ENCODE results near the gene ZNF684. TPM values are rescaled to one million over a fixed set of nuclear protein-coding genes. Genes with fewer than 3 reads are reported as not detected.

ZNF684 gene
- total and polyA plus RNA-seq, 9 of the 15 experiments (the other 6 are each of a cell fraction or from before 2014, with no cell fraction given): 4.8 to 8.8 (median 5.5) TPM

GRCh38 chr1:40593449-40594186 lies 62.2 kb downstream of the ZNF684 start:
- intact Hi-C loops (cut with micrococcal nuclease) (no loop called here), in situ Hi-C loops (cut with MboI) (no loop called here)
- no peak overlapping the region for H3K4me2 ChIP-seq (ENCODE audit: insufficient read depth, low read length)
- no peaks in the 10 kb centered on the region for H3K9me1 ChIP-seq (ENCODE audit: control insufficient read depth, insufficient read depth, low read length)
- DNase-seq (ENCODE audit: extremely low read depth in 1 of 4, low spot score in 3 of 4): peak in 1 of 4 experiments; percentile 28
- no peak overlapping the region for H3K9ac ChIP-seq (ENCODE audit: insufficient read depth in 1 of 2, low read depth in 2 of 2, low read length in 2 of 2)
- H3K9me3 ChIP-seq (replicated peaks; ENCODE audit: control insufficient read depth, insufficient read depth, low read depth, low read length): no peaks in the 10 kb centered on the region
- ATAC-seq: no peak
- CTCF ChIA-PET (ENCODE audit: low intra/inter-chr PET ratio): interaction anchor here (0.6 kb wide), 1 partner anchor 256 kb away, joined by 4 read pairs; no protein-coding TSS in a partner anchor
- FAIRE-seq: no peak
- 7% methylated on average over 8 of the region's 8 CpGs for WGBS (ENCODE audit: insufficient coverage, low coverage, missing lambda C conversion rate)
- no peaks in the 10 kb centered on the region for H4K20me1 ChIP-seq (replicated peaks; ENCODE audit: control insufficient read depth, insufficient read depth, low read length)
- no peak overlapping the region for H2AFZ ChIP-seq (ENCODE audit: low read depth, low read length)
- POLR2A ChIA-PET: interaction anchor here (0.7 kb wide), 1 partner anchor 31 kb away, joined by 3 read pairs; no protein-coding TSS in a partner anchor
- BruUV-seq (replicated peaks): no TSS peak
- 0 out of 5 replicates have a peak, but pooled peaks cover 0 to 3% of the 10 kb centered on the region in 2 experiments for H3K4me1 ChIP-seq (replicated peaks in 1 of 2; ENCODE audit: control insufficient read depth in 2 of 2, insufficient read depth in 2 of 2, low read length in 2 of 2)
- H3K79me2 ChIP-seq (ENCODE audit: control insufficient read depth, insufficient read depth, low read length): no peaks in the 10 kb centered on the region
- H3K27ac ChIP-seq (ENCODE audit: extremely low read depth, low read depth, low read length): no peak overlapping the region
- no peaks in the 10 kb centered on the region for H3K36me3 ChIP-seq (ENCODE audit: control insufficient read depth, insufficient read depth, low read length)
- H3K27me3 ChIP-seq (ENCODE audit: control insufficient read depth in 2 of 2, insufficient read depth in 2 of 2, low read length in 2 of 2): no peaks in the 10 kb centered on the region
- H3K4me3 ChIP-seq: no peak overlapping the region
- TF ChIP-seq FIP1L1 (IDR thresholded peaks at IDR 0.05; ENCODE audit: low read depth, low read length, poor library complexity, severe bottlenecking) (no peak), TCF3 (CRISPR knock-in tag; IDR thresholded peaks at IDR 0.05) (0 out of 2 replicates have a peak, but pooled peaks have one; percentile 14), CREB3 (tag; conservative IDR thresholded peaks at IDR 0.05; ENCODE audit: low read depth) (no peak), POLR2A (conservative IDR thresholded peaks at IDR 0.05) (no peak), POLR3A (IDR thresholded peaks at IDR 0.05; ENCODE audit: borderline replicate concordance, extremely low read depth, insufficient read depth, insufficient read length) (no peak), MEF2A (IDR thresholded peaks at IDR 0.05; ENCODE audit: control insufficient read depth, low read depth, low read length) (peak; percentile 54; the same call in 1 of the 2 replicates), BMI1 (IDR thresholded peaks at IDR 0.05; ENCODE audit: low read length) (no peak), NR2C1 (IDR thresholded peaks at IDR 0.05) (no peak), NR2C1 (tag; IDR thresholded peaks at IDR 0.05) (no peak), TFE3 (CRISPR knock-in tag; IDR thresholded peaks at IDR 0.05) (no peak), FOXM1 (IDR thresholded peaks at IDR 0.05; ENCODE audit: low read depth) (no peak), FOXM1 (CRISPR knock-in tag; IDR thresholded peaks at IDR 0.05; ENCODE audit: low read depth) (no peak), FOXJ3 (CRISPR knock-in tag; IDR thresholded peaks at IDR 0.05) (no peak), SMAD4 (CRISPR knock-in tag; conservative IDR thresholded peaks at IDR 0.05) (no peak), POLR2B (IDR thresholded peaks at IDR 0.05; ENCODE audit: low read depth, partially characterized antibody) (no peak), NBN (IDR thresholded peaks at IDR 0.05; ENCODE audit: low read depth) (no peak), CHD1 (IDR thresholded peaks at IDR 0.05; ENCODE audit: low read length) (no peak), MYBL2 (IDR thresholded peaks at IDR 0.05; ENCODE audit: low read depth) (no peak), MYBL2 (CRISPR knock-in tag; IDR thresholded peaks at IDR 0.05; ENCODE audit: borderline replicate concordance) (no peak), GABPB2 (CRISPR knock-in tag; conservative IDR thresholded peaks at IDR 0.05) (no peak), RBM22 (IDR thresholded peaks at IDR 0.05; ENCODE audit: low read depth, low read length, poor library complexity, severe bottlenecking) (no peak), GATAD2B (IDR thresholded peaks at IDR 0.05; ENCODE audit: borderline replicate concordance) (no peak)

Data from K562 (cell line).